H9 (cell line): ENCODE data around the gene RCSD1. TPM values are rescaled to one million over a fixed set of nuclear protein-coding genes. Genes with fewer than 3 reads are reported as not detected.

ENCODE experiments used
- DNase-seq: peaks from one replicate; pipeline ENCODE4 v3.0.0-alpha.2; 2017
- H2AFZ ChIP-seq: one replicate; pipeline ENCODE4 v1.6.1; 2013; ENCODE audit warnings: mild to moderate bottlenecking, low read length, control low read depth, moderate library complexity
- H2AK5ac ChIP-seq: 2 replicates; pipeline ENCODE4 v1.6.1; 2013; ENCODE audit warnings: low read length, control low read depth, mixed read lengths; ENCODE audit not compliant: insufficient read length
- H2BK120ac ChIP-seq: one replicate; pipeline ENCODE4 v1.6.1; 2013; ENCODE audit warnings: low read depth, mild to moderate bottlenecking, low read length, control low read depth, inconsistent platforms; ENCODE audit not compliant: poor library complexity, severe bottlenecking
- H2BK12ac ChIP-seq: 2 replicates; pipeline ENCODE4 v1.6.1; 2013; ENCODE audit warnings: low read length, control low read depth, mixed read lengths, low read depth; ENCODE audit not compliant: insufficient read length
- H2BK15ac ChIP-seq: 2 replicates; pipeline ENCODE4 v1.6.1; 2013; ENCODE audit warnings: low read depth, low read length, control low read depth
- H2BK20ac ChIP-seq: one replicate; pipeline ENCODE4 v1.6.1; 2013; ENCODE audit warnings: low read depth, mild to moderate bottlenecking, low read length, control low read depth, inconsistent platforms; ENCODE audit not compliant: poor library complexity, severe bottlenecking
- H2BK5ac ChIP-seq: 2 replicates; pipeline ENCODE4 v1.6.1; 2013; ENCODE audit warnings: low read length, control low read depth, mixed read lengths; ENCODE audit not compliant: insufficient read length
- H3K14ac ChIP-seq: 2 replicates; pipeline ENCODE4 v1.6.1; 2013; ENCODE audit warnings: low read length, control low read depth; ENCODE audit not compliant: insufficient read depth
- H3K18ac ChIP-seq: 2 replicates; pipeline ENCODE4 v1.6.1; 2013; ENCODE audit warnings: low read depth, mild to moderate bottlenecking, mixed read lengths, low read length, control low read depth; ENCODE audit not compliant: insufficient read length
- H3K23ac ChIP-seq: 2 replicates; pipeline ENCODE4 v1.6.1; 2013; ENCODE audit warnings: low read length, control low read depth, mixed read lengths, low read depth; ENCODE audit not compliant: insufficient read length
- H3K23me2 ChIP-seq: 2 replicates; pipeline ENCODE4 v1.6.1; 2013; ENCODE audit warnings: low read depth, mild to moderate bottlenecking, mixed read lengths, low read length, control low read depth; ENCODE audit not compliant: insufficient read length, poor library complexity, severe bottlenecking
- H3K27ac ChIP-seq: 2 replicates; pipeline ENCODE4 v1.5.1; 2013; ENCODE audit warnings: low read length, control low read depth, mixed read lengths, low read depth; ENCODE audit not compliant: insufficient read length
- H3K27me3 ChIP-seq: 2 replicates; pipeline ENCODE4 v1.6.1; 2013; ENCODE audit warnings: low read length, control low read depth, inconsistent platforms; ENCODE audit not compliant: insufficient read depth
- H3K4ac ChIP-seq: 2 replicates; pipeline ENCODE4 v1.6.1; 2013; ENCODE audit warnings: low read depth, mild to moderate bottlenecking, control low read depth, inconsistent platforms, low read length, moderate library complexity
- H3K4me1 ChIP-seq: 2 replicates; pipeline ENCODE4 v1.6.1; 2013; ENCODE audit warnings: low read length, control low read depth, inconsistent platforms; ENCODE audit not compliant: insufficient read depth
- H3K4me2 ChIP-seq: 2 replicates; pipeline ENCODE4 v1.6.1; 2013; ENCODE audit warnings: low read length, control low read depth, mixed read lengths; ENCODE audit not compliant: insufficient read length, insufficient read depth
- H3K56ac ChIP-seq: 2 replicates; pipeline ENCODE4 v1.6.1; 2013; ENCODE audit warnings: low read depth, mild to moderate bottlenecking, mixed read lengths, low read length, control low read depth; ENCODE audit not compliant: insufficient read length
- H3K79me1 ChIP-seq: 2 replicates; pipeline ENCODE4 v1.6.1; 2013; ENCODE audit warnings: low read depth, mild to moderate bottlenecking, moderate library complexity, low read length, control low read depth, inconsistent platforms; ENCODE audit not compliant: insufficient read depth, poor library complexity, severe bottlenecking
- H3K79me2 ChIP-seq: 2 replicates; pipeline ENCODE4 v1.6.1; 2013; ENCODE audit warnings: low read length, control low read depth, inconsistent platforms; ENCODE audit not compliant: insufficient read depth
- H3K9ac ChIP-seq: 2 replicates; pipeline ENCODE4 v1.6.1; 2013; ENCODE audit warnings: low read length, control low read depth, mixed read lengths; ENCODE audit not compliant: insufficient read length; ENCODE audit errors: extremely low read depth
- H3K9me3 ChIP-seq: one replicate; pipeline ENCODE4 v1.6.1; 2013; ENCODE audit warnings: low read depth, low read length, inconsistent platforms; ENCODE audit not compliant: control insufficient read depth
- H3T11ph ChIP-seq: one replicate; pipeline ENCODE4 v1.6.1; 2013; ENCODE audit warnings: mild to moderate bottlenecking, low read length, control low read depth, inconsistent platforms
- H4K20me1 ChIP-seq: one replicate; pipeline ENCODE4 v1.6.1; 2013; ENCODE audit not compliant: control insufficient read depth, insufficient read length, insufficient read depth
- H4K5ac ChIP-seq: 2 replicates; pipeline ENCODE4 v1.6.1; 2013; ENCODE audit warnings: low read depth, mild to moderate bottlenecking, mixed read lengths, low read length, control low read depth; ENCODE audit not compliant: insufficient read length
- H4K8ac ChIP-seq: replicated peaks from 2 replicates; pipeline ENCODE4 v1.6.1; 2013; ENCODE audit warnings: low read length, control low read depth, mixed read lengths, low read depth; ENCODE audit not compliant: insufficient read length
- H4K91ac ChIP-seq: 2 replicates; pipeline ENCODE4 v1.6.1; 2013; ENCODE audit warnings: low read depth, mild to moderate bottlenecking, moderate library complexity, mixed read lengths, low read length, control low read depth; ENCODE audit not compliant: insufficient read length
- H3K27ac Mint-ChIP-seq, 3 experiments: 2 replicates in 2 of 3; 3 replicates in 1 of 3; pipeline ENCODE4 v1.8.0; 2020 to 2021; ENCODE audit warnings: mixed read lengths in 3 of 3, mild to moderate bottlenecking in 1 of 3, moderate library complexity in 1 of 3
- H3K27me3 Mint-ChIP-seq: 2 replicates; pipeline ENCODE4 v1.8.0; 2021; ENCODE audit warnings: low read depth, mild to moderate bottlenecking, moderate library complexity, mixed read lengths
- H3K36me3 Mint-ChIP-seq, 3 experiments: 2 replicates in 2 of 3; 3 replicates in 1 of 3; pipeline ENCODE4 v1.8.0; 2020 to 2021; ENCODE audit warnings: low read depth in 3 of 3, mixed read lengths in 3 of 3; ENCODE audit not compliant: insufficient read depth in 1 of 3
- H3K4me1 Mint-ChIP-seq, 2 experiments: 2 replicates each; pipeline ENCODE4 v1.8.0; 2020; ENCODE audit warnings: mixed read lengths in 2 of 2
- H3K4me3 Mint-ChIP-seq, 2 experiments: 2 replicates in 1 of 2; 3 replicates in 1 of 2; pipeline ENCODE4 v1.8.0; 2020 to 2021; ENCODE audit warnings: mild to moderate bottlenecking in 2 of 2, mixed read lengths in 2 of 2, moderate library complexity in 1 of 2
- H3K9me3 Mint-ChIP-seq, 2 experiments: 2 replicates in 1 of 2; 3 replicates in 1 of 2; pipeline ENCODE4 v1.8.0; 2020; ENCODE audit warnings: mild to moderate bottlenecking in 2 of 2, mixed read lengths in 2 of 2, moderate library complexity in 1 of 2
- CTCF ChIP-seq: fragments of 200-600 bp; sonication (generic); conservative IDR thresholded peaks from 3 replicates; pipeline ENCODE4 v1.8.0; 2021; ENCODE audit warnings: antibody characterized with exemption, mild to moderate bottlenecking
- WGBS: extraction: QIAGEN DNeasy Blood & Tissue Kit; methylation state at CpG from one replicate; pipeline ENCODE4 v1.1.7; 2013; ENCODE audit warnings: missing lambda C conversion rate, low lambda C conversion rate, mixed read lengths; ENCODE audit not compliant: insufficient read length; ENCODE audit errors: extremely low coverage; 5-methylcytosine and 5-hydroxymethylcytosine counted together
- total RNA-seq: library from RNA; stranded (reverse); gene quantifications from 2 replicates; pipeline ENCODE4 v1.2.1, GENCODE V29; 2021

RCSD1 gene
- total RNA-seq, 1 experiment from 2014 or later, result 0.13 TPM

- Histone ChIP-seq H3K9me3 (no peaks in the 10 kb centered on the region), H2BK12ac (no peak overlapping the region), H3K9ac (no peak overlapping the region), H3K4me1 (peaks cover 9% of the 10 kb centered on the region), H2AK5ac (no peak overlapping the region), H3T11ph (no peak overlapping the region), H3K23me2 (peaks cover 6% of the 10 kb centered on the region), H2BK20ac (no peak overlapping the region), H4K20me1 (no peaks in the 10 kb centered on the region), H3K27ac (no peak overlapping the region), H3K79me1 (no peaks in the 10 kb centered on the region), H3K18ac (no peak overlapping the region), H4K91ac (no peak overlapping the region), H3K79me2 (no peaks in the 10 kb centered on the region; the same call in 1 of the 2 replicates), H3K14ac (no peak overlapping the region), H4K8ac (no peak overlapping the region), H3K4me2 (no peak overlapping the region), H3K4ac (no peak overlapping the region), H3K23ac (no peak overlapping the region), H2BK120ac (no peak overlapping the region), H4K5ac (no peak overlapping the region), H2BK5ac (no peak overlapping the region), H3K27me3 (no peaks in the 10 kb centered on the region; the same call in 1 of the 2 replicates), H2BK15ac (no peak overlapping the region), H2AFZ (no peak overlapping the region), H3K56ac (no peak overlapping the region)
- Mint-ChIP-seq H3K36me3 (peaks cover 0 to 2% (median 0%) of the 10 kb centered on the region in 3 experiments; a peak in 2 of 7 replicates), H3K9me3 (peaks cover 2 to 7% of the 10 kb centered on the region in 2 experiments; a peak in 2 of 5 replicates), H3K4me1 (peaks cover 23 to 30% of the 10 kb centered on the region in 2 experiments), H3K27ac (no peak overlapping the region), H3K4me3 (peak overlapping the region in 1 of 2 experiments; percentile 58; a peak in 2 of 5 replicates), H3K27me3 (peaks cover 21% of the 10 kb centered on the region)
- no peak for DNase-seq
- WGBS, result no CpG with 5 or more reads among the region's 3 CpGs
- TF ChIP-seq CTCF, result no peak
These were observed 87.3 kb downstream of the RCSD1 start for GRCh38 chr1:167717351-167717750.
